OCI-LY7 (cell line): ENCODE results near the gene TLNRD1. TPM values are rescaled to one million over a fixed set of nuclear protein-coding genes. Genes with fewer than 3 reads are reported as not detected.

Experiments used
- BruUV-seq: library from RNA; stranded (reverse); fragments of 400-500 nt; replicated peaks from 2 replicates; lab custom pipeline; 2021; lab: Mats Ljungman, UMichigan
- CTCF ChIA-PET: fragments of 300-600 bp; sonication (Branson Sonifier 250); formaldehyde crosslinking; loops from one replicate; lab custom pipeline; 2022; ENCODE audit warnings: antibody characterized with exemption; ENCODE audit not compliant: unreplicated experiment; lab: Charles Lee
- POLR2A ChIA-PET: fragments of 300-600 bp; sonication (Branson Sonifier 250); formaldehyde crosslinking; loops from one replicate; lab custom pipeline; 2022; ENCODE audit warnings: antibody characterized with exemption; lab: Charles Lee
- DNase-seq: peaks from one replicate; pipeline ENCODE4 v3.0.0-alpha.2; 2015; ENCODE audit warnings: low spot score
- H2AFZ ChIP-seq: fragments of 200-600 bp; sonication (generic), shearing (Covaris generic); 2 replicates; pipeline ENCODE4 v1.6.1; 2014; ENCODE audit warnings: mild to moderate bottlenecking, antibody characterized with exemption, low read length, moderate library complexity
- H3K27ac ChIP-seq: fragments of 200-600 bp; sonication (generic); 2 replicates; pipeline ENCODE4 v1.5.1; 2014; ENCODE audit warnings: mixed run types, low read depth, mild to moderate bottlenecking, moderate library complexity, low read length, inconsistent platforms; ENCODE audit not compliant: poor library complexity, severe bottlenecking
- H3K36me3 ChIP-seq: fragments of 200-600 bp; sonication (generic); 2 replicates; pipeline ENCODE4 v1.6.1; 2014; ENCODE audit warnings: mild to moderate bottlenecking, antibody characterized with exemption, low read length, moderate library complexity, mixed read lengths; ENCODE audit not compliant: insufficient read depth
- H3K4me1 ChIP-seq: fragments of 200-600 bp; sonication (generic); 2 replicates; pipeline ENCODE4 v1.5.1; 2014; ENCODE audit warnings: mild to moderate bottlenecking, low read length; ENCODE audit not compliant: insufficient read depth, poor library complexity, severe bottlenecking
- H3K4me2 ChIP-seq: fragments of 200-600 bp; sonication (generic); 2 replicates; pipeline ENCODE4 v1.6.1; 2014; ENCODE audit warnings: mild to moderate bottlenecking, low read length
- H3K4me3 ChIP-seq: fragments of 200-600 bp; sonication (generic); 2 replicates; pipeline ENCODE4 v1.5.1; 2014; ENCODE audit warnings: mild to moderate bottlenecking, low read depth, low read length; ENCODE audit not compliant: poor library complexity, severe bottlenecking
- H3K79me2 ChIP-seq: fragments of 200-600 bp; sonication (generic); 2 replicates; pipeline ENCODE4 v1.6.1; 2016; ENCODE audit warnings: low read depth, mild to moderate bottlenecking, low read length, moderate library complexity, mixed read lengths; ENCODE audit not compliant: insufficient read depth
- H3K9me2 ChIP-seq: fragments of 200-600 bp; sonication (generic); 2 replicates; pipeline ENCODE4 v1.6.1; 2016; ENCODE audit warnings: mild to moderate bottlenecking, low read length, mixed read lengths; ENCODE audit not compliant: insufficient read depth
- H3K9me3 ChIP-seq: fragments of 200-600 bp; sonication (generic); 2 replicates; pipeline ENCODE4 v1.6.1; 2014; ENCODE audit warnings: mild to moderate bottlenecking, mixed run types, low read length, mixed read lengths
- H4K20me1 ChIP-seq: fragments of 200-600 bp; sonication (generic); 2 replicates; pipeline ENCODE4 v1.6.1; 2014; ENCODE audit warnings: mild to moderate bottlenecking, antibody characterized with exemption, low read length, moderate library complexity, mixed read lengths; ENCODE audit not compliant: insufficient read depth
- EZH2phosphoT487 ChIP-seq: fragments of 200-600 bp; sonication (generic); IDR thresholded peaks from 2 replicates; pipeline ENCODE4 v1.6.1; 2018; ENCODE audit warnings: low read depth, borderline replicate concordance, mild to moderate bottlenecking, mixed run types, antibody characterized with exemption, low read length, moderate library complexity, mixed read lengths
- intact Hi-C: fragments of 100-400 bp; cut with micrococcal nuclease; formaldehyde crosslinking; loops from one replicate; pipeline ENCODE4 v1.10.0; 2022; ENCODE audit not compliant: unreplicated experiment
- total RNA-seq, 2 experiments: library from RNA; depleted of rRNA in 1 of 2; stranded (reverse); fragments of >200 nt in 1 of 2; shearing (Covaris generic) in 1 of 2; gene quantifications; 2 replicates each; pipeline ENCODE4 v1.2.3, GENCODE V29; 2014 to 2022
- TF ChIP-seq, protein P1 (sequence below): fragments of 200-600 bp; sonication (generic); conservative IDR thresholded peaks from 2 replicates; pipeline ENCODE4 v1.5.1; 2014; ENCODE audit warnings: mild to moderate bottlenecking, antibody characterized with exemption, low read length, moderate library complexity, mixed read lengths

The TLNRD1 gene
- total RNA-seq, 2 experiments from 2014 or later: 17.4 to 19.9 TPM

GRCh38 chr15:81011593-81011992 lies 10.9 kb downstream of the TLNRD1 start:
- H4K20me1 ChIP-seq: peaks cover 5% of the 10 kb centered on the region; the same call in 1 of the 2 replicates
- POLR2A ChIA-PET: interaction anchor here (0.6 kb wide), 1 partner anchor 105 kb away, joined by 3 read pairs; no protein-coding TSS in a partner anchor
- TF ChIP-seq, protein P1, sequence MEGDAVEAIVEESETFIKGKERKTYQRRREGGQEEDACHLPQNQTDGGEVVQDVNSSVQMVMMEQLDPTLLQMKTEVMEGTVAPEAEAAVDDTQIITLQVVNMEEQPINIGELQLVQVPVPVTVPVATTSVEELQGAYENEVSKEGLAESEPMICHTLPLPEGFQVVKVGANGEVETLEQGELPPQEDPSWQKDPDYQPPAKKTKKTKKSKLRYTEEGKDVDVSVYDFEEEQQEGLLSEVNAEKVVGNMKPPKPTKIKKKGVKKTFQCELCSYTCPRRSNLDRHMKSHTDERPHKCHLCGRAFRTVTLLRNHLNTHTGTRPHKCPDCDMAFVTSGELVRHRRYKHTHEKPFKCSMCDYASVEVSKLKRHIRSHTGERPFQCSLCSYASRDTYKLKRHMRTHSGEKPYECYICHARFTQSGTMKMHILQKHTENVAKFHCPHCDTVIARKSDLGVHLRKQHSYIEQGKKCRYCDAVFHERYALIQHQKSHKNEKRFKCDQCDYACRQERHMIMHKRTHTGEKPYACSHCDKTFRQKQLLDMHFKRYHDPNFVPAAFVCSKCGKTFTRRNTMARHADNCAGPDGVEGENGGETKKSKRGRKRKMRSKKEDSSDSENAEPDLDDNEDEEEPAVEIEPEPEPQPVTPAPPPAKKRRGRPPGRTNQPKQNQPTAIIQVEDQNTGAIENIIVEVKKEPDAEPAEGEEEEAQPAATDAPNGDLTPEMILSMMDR: no peak
- no peak for TF ChIP-seq EZH2phosphoT487

DNA sequence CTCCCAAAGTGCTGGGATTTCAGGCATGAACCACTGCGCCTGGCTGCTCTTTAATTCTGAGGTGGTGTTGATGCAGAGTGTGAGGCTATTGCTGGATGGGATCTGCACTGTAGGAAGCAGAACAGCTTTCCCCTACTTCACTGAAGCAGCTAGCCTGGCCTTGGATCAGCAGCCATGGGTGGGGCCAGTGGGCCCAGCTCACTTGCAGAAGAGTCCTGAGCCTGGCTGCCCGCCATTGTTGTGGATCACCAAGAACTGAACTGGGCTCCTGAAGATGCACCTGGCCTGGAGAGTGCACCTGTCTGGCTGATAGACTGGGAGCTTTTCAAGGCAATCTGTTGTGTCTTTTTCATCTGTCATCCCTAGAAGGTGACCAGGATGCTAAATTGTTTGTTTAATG lies 11.9 kb downstream of the TLNRD1 start:
- ChIA-PET POLR2A (no interaction called here), CTCF (no interaction called here)
- Histone ChIP-seq H3K4me3 (no peak overlapping the region), H3K4me2 (no peak overlapping the region), H3K9me2 (no peaks in the 10 kb centered on the region), H3K27ac (no peak overlapping the region), H3K9me3 (no peaks in the 10 kb centered on the region), H3K4me1 (no peaks in the 10 kb centered on the region), H3K79me2 (no peaks in the 10 kb centered on the region), H2AFZ (no peak overlapping the region), H4K20me1 (no peaks in the 10 kb centered on the region; the same call in 1 of the 2 replicates), H3K36me3 (no peaks in the 10 kb centered on the region)
- intact Hi-C loops: no loop called here
- TF ChIP-seq, protein P1: no peak
- no peak for TF ChIP-seq EZH2phosphoT487
- BruUV-seq: no TSS peak
- no peak for DNase-seq

More at GRCh38 chr15:81011593-81011992, 10.9 kb downstream of the TLNRD1 start:
- Histone ChIP-seq H2AFZ (no peak overlapping the region), H3K9me3 (no peaks in the 10 kb centered on the region), H3K9me2 (no peaks in the 10 kb centered on the region), H3K79me2 (no peaks in the 10 kb centered on the region), H3K4me3 (no peak overlapping the region), H3K36me3 (no peaks in the 10 kb centered on the region), H3K4me2 (no peak overlapping the region), H3K4me1 (no peaks in the 10 kb centered on the region), H3K27ac (no peak overlapping the region)
- DNase-seq: no peak
- no TSS peak for BruUV-seq
- intact Hi-C loops: no loop called here
- CTCF ChIA-PET: no interaction called here

DNA sequence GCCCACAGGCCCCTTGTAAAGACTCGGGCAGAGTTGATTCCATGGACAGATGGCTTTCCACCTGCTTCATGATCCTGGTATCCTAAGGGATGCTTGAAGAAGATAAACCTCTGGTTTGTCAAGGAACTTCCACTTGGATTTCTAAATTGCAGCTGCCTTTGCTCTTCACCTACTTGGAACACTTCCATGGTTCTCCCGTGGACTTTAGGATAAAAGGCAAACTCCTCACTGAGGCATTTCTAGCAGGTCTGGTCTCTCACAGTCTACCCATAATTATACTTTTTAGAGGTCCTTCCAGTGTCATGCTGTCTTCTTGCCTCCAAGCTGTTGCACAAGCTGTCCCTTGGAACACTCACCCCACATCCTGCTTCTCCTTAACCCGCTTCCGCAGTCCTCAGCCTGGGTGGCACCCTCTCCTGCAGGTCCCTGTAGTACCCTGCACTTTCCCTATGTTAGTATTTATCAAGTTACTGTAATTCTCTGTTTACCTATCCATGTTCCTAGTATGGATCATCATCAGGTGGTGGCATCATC lies 12.7 kb downstream of the TLNRD1 start:
- H3K79me2 ChIP-seq: no peaks in the 10 kb centered on the region
- no peaks in the 10 kb centered on the region for H3K36me3 ChIP-seq
- CTCF ChIA-PET: no interaction called here
- H2AFZ ChIP-seq: no peak overlapping the region
- no peak for DNase-seq
- H3K4me2 ChIP-seq: no peak overlapping the region
- intact Hi-C loops: no loop called here
- no peaks in the 10 kb centered on the region for H3K9me2 ChIP-seq
- no TSS peak for BruUV-seq
- H3K27ac ChIP-seq: no peak overlapping the region
- H3K4me3 ChIP-seq: no peak overlapping the region
- H3K9me3 ChIP-seq: no peaks in the 10 kb centered on the region
- no peaks in the 10 kb centered on the region for H3K4me1 ChIP-seq
- no peaks in the 10 kb centered on the region; the same call in 1 of the 2 replicates for H4K20me1 ChIP-seq
- TF ChIP-seq EZH2phosphoT487: no peak
- TF ChIP-seq, protein P1: no peak
- POLR2A ChIA-PET: interaction anchor here (1.2 kb wide), 1 partner anchor 16 kb away, joined by 6 read pairs; no protein-coding TSS in a partner anchor
